ENCODE results near the gene ST8SIA2. TPM values are rescaled to one million over a fixed set of nuclear protein-coding genes. Genes with fewer than 3 reads are reported as not detected.

Gene ST8SIA2, protein sequence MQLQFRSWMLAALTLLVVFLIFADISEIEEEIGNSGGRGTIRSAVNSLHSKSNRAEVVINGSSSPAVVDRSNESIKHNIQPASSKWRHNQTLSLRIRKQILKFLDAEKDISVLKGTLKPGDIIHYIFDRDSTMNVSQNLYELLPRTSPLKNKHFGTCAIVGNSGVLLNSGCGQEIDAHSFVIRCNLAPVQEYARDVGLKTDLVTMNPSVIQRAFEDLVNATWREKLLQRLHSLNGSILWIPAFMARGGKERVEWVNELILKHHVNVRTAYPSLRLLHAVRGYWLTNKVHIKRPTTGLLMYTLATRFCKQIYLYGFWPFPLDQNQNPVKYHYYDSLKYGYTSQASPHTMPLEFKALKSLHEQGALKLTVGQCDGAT
- total RNA-seq (ENCODE audit: unreplicated experiment), result 4.1 TPM
- long read RNA-seq, full-length matches to known transcripts, result 1 of 3 reads
- long read RNA-seq, partial matches to known transcripts, result 2 of 3 reads
- long read RNA-seq, other reads (novel, unspliced or antisense), result 0 of 3 reads

DNA sequence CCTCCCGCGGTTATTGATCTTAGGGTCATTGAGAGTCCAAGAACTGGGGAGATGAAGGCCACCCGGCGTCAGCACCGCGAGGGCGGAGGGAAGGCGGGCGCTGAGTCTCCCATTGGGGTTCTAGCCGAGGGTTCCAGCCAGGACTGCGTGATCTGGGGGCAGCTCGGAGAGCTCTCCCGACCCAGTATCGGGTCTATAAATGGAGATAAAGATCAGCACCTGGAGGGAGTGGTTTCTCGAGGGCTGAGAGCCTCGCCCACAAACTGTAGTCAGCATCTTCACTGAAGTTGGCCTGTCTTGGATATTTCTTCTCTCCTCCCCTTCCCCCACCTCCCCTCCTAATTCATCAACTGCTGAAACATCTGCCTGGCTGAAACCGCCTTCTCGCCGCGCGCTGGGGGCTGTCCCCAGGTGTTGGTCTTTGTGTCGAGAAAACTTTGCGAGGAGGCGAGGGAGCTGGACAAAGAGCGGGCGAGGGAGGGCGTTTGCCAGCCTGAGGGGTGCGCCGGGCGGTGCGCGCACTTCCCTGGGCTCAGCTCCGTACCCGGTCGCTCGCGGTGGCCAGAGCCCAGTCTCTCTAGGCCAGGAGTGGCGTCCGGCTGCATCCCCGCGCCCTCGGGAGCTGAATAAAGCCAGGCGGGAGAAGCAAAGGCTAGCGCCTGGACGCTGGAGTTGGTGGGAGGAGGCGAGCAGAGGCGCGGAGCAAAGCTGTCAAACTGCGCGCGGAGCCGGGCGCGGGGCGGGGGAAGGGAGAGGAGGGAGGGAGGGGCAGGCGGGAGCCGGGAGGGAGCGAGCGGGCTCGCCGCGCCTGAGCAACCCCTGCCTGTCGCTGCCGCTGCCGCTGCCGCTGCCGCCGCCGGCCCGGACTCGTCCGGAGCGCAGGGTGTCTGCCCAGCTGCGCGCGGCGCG, at the start of gene ST8SIA2:
TSS of gene ST8SIA2 (plus strand) at position 811 of the 909 bp plus-strand sequence. CDS start 184 bp downstream, outside the sequence.
- H3K27me3 Mint-ChIP-seq (ENCODE audit: unreplicated experiment), result peaks cover 18% of the 10 kb centered on the region
- TF ChIP-seq, protein P1, sequence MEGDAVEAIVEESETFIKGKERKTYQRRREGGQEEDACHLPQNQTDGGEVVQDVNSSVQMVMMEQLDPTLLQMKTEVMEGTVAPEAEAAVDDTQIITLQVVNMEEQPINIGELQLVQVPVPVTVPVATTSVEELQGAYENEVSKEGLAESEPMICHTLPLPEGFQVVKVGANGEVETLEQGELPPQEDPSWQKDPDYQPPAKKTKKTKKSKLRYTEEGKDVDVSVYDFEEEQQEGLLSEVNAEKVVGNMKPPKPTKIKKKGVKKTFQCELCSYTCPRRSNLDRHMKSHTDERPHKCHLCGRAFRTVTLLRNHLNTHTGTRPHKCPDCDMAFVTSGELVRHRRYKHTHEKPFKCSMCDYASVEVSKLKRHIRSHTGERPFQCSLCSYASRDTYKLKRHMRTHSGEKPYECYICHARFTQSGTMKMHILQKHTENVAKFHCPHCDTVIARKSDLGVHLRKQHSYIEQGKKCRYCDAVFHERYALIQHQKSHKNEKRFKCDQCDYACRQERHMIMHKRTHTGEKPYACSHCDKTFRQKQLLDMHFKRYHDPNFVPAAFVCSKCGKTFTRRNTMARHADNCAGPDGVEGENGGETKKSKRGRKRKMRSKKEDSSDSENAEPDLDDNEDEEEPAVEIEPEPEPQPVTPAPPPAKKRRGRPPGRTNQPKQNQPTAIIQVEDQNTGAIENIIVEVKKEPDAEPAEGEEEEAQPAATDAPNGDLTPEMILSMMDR (IDR thresholded peaks at IDR 0.05; ENCODE audit: unreplicated experiment), result no peak
- peak; percentile 59 for DNase-seq (ENCODE audit: low spot score)
- H3K27ac Mint-ChIP-seq (ENCODE audit: unreplicated experiment), result no peak within 1 kb of the TSS
- peak within 1 kb of the TSS; percentile 91 for H3K4me3 Mint-ChIP-seq (ENCODE audit: unreplicated experiment)
- H3K36me3 Mint-ChIP-seq (ENCODE audit: low read depth, unreplicated experiment), result peaks cover 4% of the 10 kb centered on the region
- H3K4me1 Mint-ChIP-seq (ENCODE audit: unreplicated experiment), result peaks cover 14% of the 10 kb centered on the region
- no peaks in the 10 kb centered on the region for H3K9me3 Mint-ChIP-seq (ENCODE audit: unreplicated experiment)

DNA sequence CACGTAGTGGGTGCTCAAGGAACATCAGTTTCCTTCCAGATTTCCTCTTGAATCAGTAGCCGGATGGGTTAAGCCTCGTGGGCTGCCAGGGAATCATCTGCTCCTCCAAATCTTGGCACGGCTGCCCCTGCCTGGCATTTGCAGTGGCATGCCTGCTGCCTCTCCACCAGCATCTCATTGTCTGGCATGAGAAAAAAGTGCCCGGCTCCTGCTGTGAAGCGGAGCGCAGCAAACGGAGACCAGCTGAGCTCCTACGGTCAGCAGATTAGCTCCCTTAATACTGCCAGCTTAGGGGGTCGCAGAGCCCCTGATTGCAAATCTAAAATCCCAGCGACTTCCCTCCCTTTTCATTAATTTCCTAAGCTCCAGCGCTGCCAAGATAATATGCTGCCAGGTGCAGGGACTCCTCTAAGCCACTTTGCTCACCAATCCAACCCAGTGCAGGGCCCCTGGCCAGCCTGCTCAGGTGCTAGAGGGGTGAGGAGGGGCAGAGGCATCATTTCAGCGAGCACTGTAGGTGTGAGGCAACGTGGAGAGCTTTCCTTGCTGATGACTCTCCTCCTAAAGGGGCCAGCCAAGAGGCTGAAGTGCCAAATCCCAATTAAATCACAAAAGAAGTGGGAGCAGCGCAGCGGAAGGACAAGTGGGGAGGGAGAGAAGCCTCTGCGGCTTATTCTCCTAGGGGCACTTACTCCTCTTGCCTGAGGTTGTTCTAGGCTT, 49.6 kb upstream of the ST8SIA2 start:
- no peak for DNase-seq (ENCODE audit: low spot score)
- H3K4me3 Mint-ChIP-seq (ENCODE audit: unreplicated experiment), result no peak overlapping the region
- no peak overlapping the region for H3K27ac Mint-ChIP-seq (ENCODE audit: unreplicated experiment)
- no peaks in the 10 kb centered on the region for H3K9me3 Mint-ChIP-seq (ENCODE audit: unreplicated experiment)
- TF ChIP-seq, protein P1 (IDR thresholded peaks at IDR 0.05; ENCODE audit: unreplicated experiment), result no peak
- peaks cover 6% of the 10 kb centered on the region for H3K27me3 Mint-ChIP-seq (ENCODE audit: unreplicated experiment)
- H3K4me1 Mint-ChIP-seq (ENCODE audit: unreplicated experiment), result peaks cover 24% of the 10 kb centered on the region
- H3K36me3 Mint-ChIP-seq (ENCODE audit: low read depth, unreplicated experiment), result no peaks in the 10 kb centered on the region

DNA sequence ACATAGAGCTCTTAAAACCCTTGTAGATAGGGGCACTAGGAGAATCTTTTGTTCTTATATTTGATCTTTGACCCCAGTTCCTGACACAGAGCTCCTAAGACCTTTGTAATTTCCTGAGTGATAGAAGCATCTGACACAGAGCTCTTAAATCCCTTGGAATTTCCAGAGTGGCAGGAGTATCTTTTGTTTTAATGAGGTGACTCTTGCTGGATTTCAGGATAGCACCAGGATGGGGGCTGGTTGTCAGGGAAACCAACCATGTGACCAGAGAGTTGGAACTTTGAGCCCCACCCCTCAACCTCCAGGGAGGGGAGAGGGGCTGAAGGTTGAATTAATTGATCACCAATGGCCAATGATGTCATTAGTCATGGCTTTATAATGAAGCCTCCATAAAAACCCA, 47.6 kb upstream of the ST8SIA2 start:
- Mint-ChIP-seq H3K27ac (ENCODE audit: unreplicated experiment) (no peak overlapping the region), H3K27me3 (ENCODE audit: unreplicated experiment) (peaks cover 6% of the 10 kb centered on the region), H3K36me3 (ENCODE audit: low read depth, unreplicated experiment) (peaks cover 3% of the 10 kb centered on the region), H3K4me3 (ENCODE audit: unreplicated experiment) (no peak overlapping the region), H3K4me1 (ENCODE audit: unreplicated experiment) (peaks cover 24% of the 10 kb centered on the region), H3K9me3 (ENCODE audit: unreplicated experiment) (no peaks in the 10 kb centered on the region)
- TF ChIP-seq, protein P1 (IDR thresholded peaks at IDR 0.05; ENCODE audit: unreplicated experiment), result no peak
- DNase-seq (ENCODE audit: low spot score), result no peak

DNA sequence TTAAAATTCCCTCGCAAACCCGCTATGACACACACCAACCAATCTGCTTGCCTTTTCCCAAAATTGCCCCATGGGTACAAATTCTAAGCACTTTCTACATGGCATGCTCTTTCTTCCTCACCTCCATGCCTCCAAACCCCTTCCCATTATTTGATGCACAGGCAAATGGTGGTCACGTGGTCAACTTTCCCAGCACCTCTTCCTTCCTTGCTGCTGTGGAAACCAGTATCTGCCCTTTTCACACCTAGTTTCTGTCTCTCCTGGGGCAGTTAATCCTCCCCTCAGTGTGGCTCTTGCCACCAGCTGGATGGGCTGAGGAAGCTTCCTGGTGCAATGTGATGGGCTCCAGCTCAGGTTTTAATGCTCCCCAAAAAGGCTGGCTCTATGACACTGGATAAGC, 38.4 kb upstream of the ST8SIA2 start:
- Mint-ChIP-seq H3K36me3 (ENCODE audit: low read depth, unreplicated experiment) (no peaks in the 10 kb centered on the region), H3K4me1 (ENCODE audit: unreplicated experiment) (peaks cover 11% of the 10 kb centered on the region), H3K9me3 (ENCODE audit: unreplicated experiment) (no peaks in the 10 kb centered on the region), H3K27ac (ENCODE audit: unreplicated experiment) (no peak overlapping the region), H3K27me3 (ENCODE audit: unreplicated experiment) (peaks cover 3% of the 10 kb centered on the region), H3K4me3 (ENCODE audit: unreplicated experiment) (no peak overlapping the region)
- DNase-seq (ENCODE audit: low spot score), result no peak
- TF ChIP-seq, protein P1 (IDR thresholded peaks at IDR 0.05; ENCODE audit: unreplicated experiment), result no peak

Measured in endothelial cell (in vitro differentiated cells).